Hepatocyte (in vitro differentiated cells): ENCODE results near the gene PHF19. TPM values are rescaled to one million over a fixed set of nuclear protein-coding genes. Genes with fewer than 3 reads are reported as not detected.

Experiments
- DNase-seq: peaks from one replicate; pipeline ENCODE4 v3.0.0-alpha.2; 2016; ENCODE audit warnings: low spot score
- H2AFZ ChIP-seq: fragments of 200-600 bp; sonication (generic); 2 replicates; pipeline ENCODE4 v1.6.0; 2016; ENCODE audit warnings: antibody characterized with exemption, mild to moderate bottlenecking
- H3K27ac ChIP-seq: fragments of 200-600 bp; sonication (generic); 2 replicates; pipeline ENCODE4 v1.5.1; 2016; ENCODE audit warnings: mild to moderate bottlenecking
- H3K27me3 ChIP-seq: fragments of 200-600 bp; sonication (generic); 2 replicates; pipeline ENCODE4 v1.6.1; 2016
- H3K36me3 ChIP-seq: fragments of 200-600 bp; sonication (generic); replicated peaks from 2 replicates; pipeline ENCODE4 v1.5.1; 2016; ENCODE audit warnings: low read depth; ENCODE audit not compliant: insufficient read depth
- H3K4me1 ChIP-seq: fragments of 200-600 bp; sonication (generic); 2 replicates; pipeline ENCODE4 v1.5.1; 2016; ENCODE audit warnings: mild to moderate bottlenecking, moderate library complexity; ENCODE audit not compliant: insufficient read depth
- H3K4me2 ChIP-seq: fragments of 200-600 bp; sonication (generic); 2 replicates; pipeline ENCODE4 v1.6.0; 2016
- H3K4me3 ChIP-seq: fragments of 200-600 bp; sonication (generic); 2 replicates; pipeline ENCODE4 v1.5.1; 2016; ENCODE audit warnings: mild to moderate bottlenecking
- H3K79me2 ChIP-seq: fragments of 200-600 bp; sonication (generic); 2 replicates; pipeline ENCODE4 v1.6.0; 2017; ENCODE audit warnings: mild to moderate bottlenecking
- H3K9me2 ChIP-seq: fragments of 200-600 bp; sonication (generic); replicated peaks from 2 replicates; pipeline ENCODE4 v1.6.0; 2017; ENCODE audit warnings: mild to moderate bottlenecking; ENCODE audit not compliant: insufficient read depth
- H3K9me3 ChIP-seq: fragments of 200-600 bp; sonication (generic); 2 replicates; pipeline ENCODE4 v1.5.1; 2016; ENCODE audit warnings: low read depth, mild to moderate bottlenecking
- H4K20me1 ChIP-seq: fragments of 200-600 bp; sonication (generic); 2 replicates; pipeline ENCODE4 v1.6.0; 2016; ENCODE audit warnings: mild to moderate bottlenecking; ENCODE audit not compliant: insufficient read depth, poor library complexity, severe bottlenecking
- CTCF ChIP-seq: fragments of 200-600 bp; sonication (generic); IDR thresholded peaks from 2 replicates; pipeline ENCODE4 v1.5.1; 2016; ENCODE audit warnings: antibody characterized with exemption, mild to moderate bottlenecking; ENCODE audit not compliant: poor library complexity
- EZH2 ChIP-seq: fragments of 200-600 bp; sonication (generic); IDR thresholded peaks from 2 replicates; pipeline ENCODE4 v1.6.1; 2016; ENCODE audit warnings: antibody characterized with exemption, mild to moderate bottlenecking, borderline replicate concordance
- EZH2phosphoT487 ChIP-seq: fragments of 200-600 bp; sonication (generic); IDR thresholded peaks from one replicate; pipeline ENCODE4 v1.6.1; 2018; ENCODE audit warnings: antibody characterized with exemption, mild to moderate bottlenecking, low read depth, moderate library complexity; ENCODE audit not compliant: unreplicated experiment, severe bottlenecking
- WGBS: methylation state at CpG from one replicate; pipeline ENCODE4 v1.1.6; 2016; ENCODE audit warnings: low lambda C conversion rate; ENCODE audit errors: missing lambda C conversion rate; 5-methylcytosine and 5-hydroxymethylcytosine counted together
- polyA plus RNA-seq: library from polyadenylated mRNA; unstranded; fragments of >200 nt; fragmentation: Nextera tagmentation; extraction: Ambion mirVana; gene quantifications from 2 replicates; pipeline ENCODE4 v1.2.1, GENCODE V29; 2016
- total RNA-seq: library from RNA; depleted of rRNA; stranded (reverse); fragments of >200 nt; gene quantifications from 2 replicates; pipeline ENCODE4 v1.2.3, GENCODE V29; 2014

Gene PHF19
- total and polyA plus RNA-seq, 2 experiments from 2014 or later: 30.9 to 34.8 TPM

DNA sequence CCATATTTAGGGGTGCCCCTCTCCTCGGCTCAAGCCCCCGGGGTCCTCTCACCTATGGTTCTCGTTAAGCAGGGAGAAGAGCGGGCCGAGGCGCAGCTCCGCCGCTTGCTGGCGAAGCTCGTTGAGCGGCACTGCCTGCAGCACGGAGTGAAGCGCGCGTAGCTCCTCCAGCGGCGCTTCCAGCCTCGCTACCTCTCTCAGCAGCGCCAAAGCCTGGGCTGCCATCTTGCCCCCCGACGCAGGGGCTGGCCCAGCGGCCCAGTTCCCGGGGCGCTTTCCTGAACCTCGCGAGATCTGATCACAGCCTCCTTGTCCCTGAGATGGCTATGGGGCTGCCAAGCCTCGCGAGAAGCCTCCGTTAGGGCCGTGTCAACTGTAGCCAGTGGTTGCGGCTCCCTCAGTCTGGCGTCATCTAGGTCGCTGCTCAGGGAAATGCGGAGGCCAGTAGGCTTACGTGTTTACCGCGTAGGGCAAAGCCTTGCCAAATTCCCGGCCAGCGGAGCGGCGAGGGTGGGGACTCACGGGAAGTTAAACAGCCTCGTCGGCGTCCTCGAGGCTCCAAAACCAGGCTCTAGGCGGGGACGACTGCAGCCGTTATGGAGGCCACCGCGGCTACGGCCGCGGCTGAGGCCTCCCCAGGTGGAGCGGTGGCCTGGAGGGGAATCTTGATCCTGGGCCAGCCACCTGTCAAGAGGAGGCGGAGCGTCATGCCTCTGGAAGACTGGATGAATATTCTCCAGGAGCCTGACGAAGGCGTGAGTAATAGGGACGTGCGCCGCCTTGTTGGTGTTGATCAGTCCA lies 34.1 kb downstream of the PHF19 start, which contains the start of gene PSMD5:
Gene PSMD5, minus strand, starts transcription at position 238 of the 801 bp plus-strand sequence. Its CDS starts 13 bp downstream, at position 225.
- TF ChIP-seq EZH2phosphoT487 (no peak), CTCF (no peak), EZH2 (no peak)
- Histone ChIP-seq H3K4me3 (peak within 1 kb of the TSS; percentile 33), H3K4me1 (no peaks in the 10 kb centered on the region), H3K36me3 (no peaks in the 10 kb centered on the region), H3K79me2 (peaks cover 10% of the 10 kb centered on the region), H3K9me3 (peaks cover 3% of the 10 kb centered on the region), H4K20me1 (no peaks in the 10 kb centered on the region), H3K4me2 (peak within 1 kb of the TSS; percentile 76), H3K27ac (peak within 1 kb of the TSS; percentile 92), H3K9me2 (no peaks in the 10 kb centered on the region), H2AFZ (peak within 1 kb of the TSS; percentile 93), H3K27me3 (no peaks in the 10 kb centered on the region)
- DNase-seq: peak; percentile 91
- 51% methylated on average over 61 of the region's 62 CpGs for WGBS

- peak overlapping the region; percentile 76 for H3K4me2 ChIP-seq
- DNase-seq: no peak
- 73% methylated on average over 18 of the region's 18 CpGs for WGBS
- H2AFZ ChIP-seq: peak overlapping the region; percentile 93
- no peaks in the 10 kb centered on the region for H3K9me2 ChIP-seq
- no peaks in the 10 kb centered on the region for H3K27me3 ChIP-seq
- peaks cover 3% of the 10 kb centered on the region for H3K9me3 ChIP-seq
- H3K27ac ChIP-seq: peak overlapping the region; percentile 80
- peak overlapping the region; percentile 33 for H3K4me3 ChIP-seq
- H3K79me2 ChIP-seq: peaks cover 10% of the 10 kb centered on the region
- H4K20me1 ChIP-seq: no peaks in the 10 kb centered on the region
- H3K4me1 ChIP-seq: no peaks in the 10 kb centered on the region
- no peak for TF ChIP-seq EZH2
- no peaks in the 10 kb centered on the region for H3K36me3 ChIP-seq
Observed at GRCh38 chr9:120841930-120842684, 34.9 kb downstream of the PHF19 start.

DNA sequence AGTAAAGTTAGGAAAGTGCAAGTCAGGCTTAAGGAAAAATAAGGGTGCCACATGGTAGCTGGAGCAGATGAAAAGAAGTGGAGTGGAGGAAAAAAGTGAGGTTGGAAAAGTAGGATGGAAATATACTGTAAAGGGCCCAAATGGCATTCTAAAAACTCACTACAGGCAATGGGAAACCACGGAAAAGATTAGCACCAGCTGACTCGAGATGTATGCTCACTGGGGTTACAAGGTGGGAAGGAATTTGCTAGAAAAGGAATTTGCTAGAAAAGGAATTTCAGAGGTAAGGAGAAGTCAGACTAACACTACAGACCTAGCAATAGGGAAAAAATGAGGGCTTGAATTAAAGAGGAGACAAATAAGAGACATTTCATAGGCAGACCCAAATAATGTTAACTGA lies 37.8 kb downstream of the PHF19 start:
- TF ChIP-seq EZH2 (no peak), CTCF (no peak), EZH2phosphoT487 (no peak)
- Histone ChIP-seq H3K36me3 (no peaks in the 10 kb centered on the region), H3K79me2 (peaks cover 10% of the 10 kb centered on the region), H3K4me3 (no peak overlapping the region), H3K4me2 (no peak overlapping the region), H2AFZ (no peak overlapping the region), H3K4me1 (no peaks in the 10 kb centered on the region), H3K27ac (no peak overlapping the region), H3K9me3 (peaks cover 3% of the 10 kb centered on the region), H3K9me2 (no peaks in the 10 kb centered on the region), H3K27me3 (no peaks in the 10 kb centered on the region), H4K20me1 (no peaks in the 10 kb centered on the region)
- 52% methylated on average over 2 of the region's 2 CpGs for WGBS
- no peak for DNase-seq

GRCh38 chr9:120837921-120838320 lies 39.1 kb downstream of the PHF19 start:
- H3K4me2 ChIP-seq: no peak overlapping the region
- WGBS: 70% methylated on average over 3 of the region's 3 CpGs
- H3K79me2 ChIP-seq: peaks cover 10% of the 10 kb centered on the region
- H2AFZ ChIP-seq: no peak overlapping the region
- no peaks in the 10 kb centered on the region for H3K36me3 ChIP-seq
- TF ChIP-seq EZH2phosphoT487 (no peak), EZH2 (no peak), CTCF (no peak)
- H3K27me3 ChIP-seq: no peaks in the 10 kb centered on the region
- H3K4me3 ChIP-seq: no peak overlapping the region
- H3K27ac ChIP-seq: no peak overlapping the region
- no peak for DNase-seq
- no peaks in the 10 kb centered on the region for H3K9me3 ChIP-seq
- H3K4me1 ChIP-seq: no peaks in the 10 kb centered on the region
- no peaks in the 10 kb centered on the region for H3K9me2 ChIP-seq
- no peaks in the 10 kb centered on the region for H4K20me1 ChIP-seq
